Caco-2 (cell line): ENCODE results near the gene CACNA1D. TPM values are rescaled to one million over a fixed set of nuclear protein-coding genes. Genes with fewer than 3 reads are reported as not detected.

ENCODE experiments used
- BruUV-seq: library from RNA; stranded (reverse); fragments of 400-500 nt; replicated peaks from 2 replicates; lab custom pipeline; 2021; lab: Mats Ljungman, UMichigan
- CTCF ChIA-PET: fragments of 300-600 bp; sonication (Branson Sonifier 250); formaldehyde crosslinking; loops from one replicate; lab custom pipeline; 2022; ENCODE audit warnings: antibody characterized with exemption; lab: Charles Lee
- POLR2A ChIA-PET: fragments of 300-600 bp; sonication (Branson Sonifier 250); formaldehyde crosslinking; loops from one replicate; lab custom pipeline; 2022; ENCODE audit warnings: antibody characterized with exemption; lab: Charles Lee
- DNase-seq, 2 experiments: peaks; one replicate each; pipeline versions ENCODE4 v3.0.0 to v3.0.0-alpha.2; 2020 to 2022
- H3K27me3 ChIP-seq: replicated peaks from 2 replicates; pipeline ENCODE4 v1.6.0; 2011; ENCODE audit warnings: low read length; ENCODE audit not compliant: control insufficient read depth, insufficient read depth
- H3K36me3 ChIP-seq: 2 replicates; pipeline ENCODE4 v1.5.1; 2011; ENCODE audit warnings: low read length; ENCODE audit not compliant: control insufficient read depth, insufficient read depth
- H3K4me1 ChIP-seq: fragments of 250-450 bp; sonication (Bioruptor Pico); 2 replicates; pipeline ENCODE4 v1.5.1; 2020; ENCODE audit warnings: mild to moderate bottlenecking
- H3K4me3 ChIP-seq: 2 replicates; pipeline ENCODE4 v1.5.1; 2011; ENCODE audit warnings: low read depth, mild to moderate bottlenecking, control low read depth, low read length
- H3K9me3 ChIP-seq: fragments of 250-450 bp; sonication (Bioruptor Pico); 2 replicates; pipeline ENCODE4 v1.5.1; 2020; ENCODE audit warnings: mild to moderate bottlenecking, moderate library complexity
- H3K27ac Mint-ChIP-seq: one replicate; pipeline ENCODE4 v1.8.0; 2022; ENCODE audit warnings: mixed read lengths; ENCODE audit not compliant: unreplicated experiment
- H3K27me3 Mint-ChIP-seq: one replicate; pipeline ENCODE4 v1.8.0; 2022; ENCODE audit warnings: mixed read lengths; ENCODE audit not compliant: insufficient read depth, unreplicated experiment
- H3K36me3 Mint-ChIP-seq: one replicate; pipeline ENCODE4 v1.8.0; 2022; ENCODE audit warnings: mild to moderate bottlenecking, mixed read lengths; ENCODE audit not compliant: insufficient read depth, unreplicated experiment
- H3K4me1 Mint-ChIP-seq: one replicate; pipeline ENCODE4 v1.8.0; 2022; ENCODE audit warnings: low read depth, mixed read lengths; ENCODE audit not compliant: unreplicated experiment
- H3K4me3 Mint-ChIP-seq: one replicate; pipeline ENCODE4 v1.8.0; 2022; ENCODE audit warnings: mild to moderate bottlenecking, moderate library complexity, mixed read lengths; ENCODE audit not compliant: unreplicated experiment
- H3K9me3 Mint-ChIP-seq: one replicate; pipeline ENCODE4 v1.8.0; 2022; ENCODE audit warnings: mixed read lengths; ENCODE audit not compliant: unreplicated experiment
- CTCF ChIP-seq, 2 experiments: fragments of 200-600 bp in 1 of 2; IDR thresholded peaks; 1 replicate in 1 of 2; 2 replicates in 1 of 2; pipeline versions ENCODE4 v1.5.1 to v1.8.0; 2011 to 2022; ENCODE audit warnings: antibody characterized with exemption in 1 of 2, control low read depth in 1 of 2, inconsistent platforms in 1 of 2, low read depth in 1 of 2, low read length in 1 of 2, mild to moderate bottlenecking in 1 of 2, moderate library complexity in 1 of 2; ENCODE audit not compliant: insufficient read depth in 1 of 2, severe bottlenecking in 1 of 2, unreplicated experiment in 1 of 2
- intact Hi-C: fragments of 100-400 bp; cut with micrococcal nuclease; formaldehyde crosslinking; loops from one replicate; pipeline ENCODE4 v1.10.0; 2022; ENCODE audit not compliant: unreplicated experiment
- total RNA-seq: library from RNA; stranded (reverse); gene quantifications from 2 replicates; pipeline ENCODE4 v1.2.3, GENCODE V29; 2022

The CACNA1D gene
- total RNA-seq, 1 experiment from 2014 or later: 13.3 TPM

GRCh38 chr3:53483821-53484220, 10.6 kb upstream of the CACNA1D start:
- intact Hi-C loops: no loop called here
- no peaks in the 10 kb centered on the region; the same call in 1 of the 2 replicates for H3K36me3 ChIP-seq
- H3K4me3 ChIP-seq: no peak overlapping the region
- no TSS peak for BruUV-seq
- peaks cover 24% of the 10 kb centered on the region for H3K4me1 ChIP-seq
- Mint-ChIP-seq H3K36me3 (no peaks in the 10 kb centered on the region), H3K27me3 (no peaks in the 10 kb centered on the region), H3K4me1 (peaks cover 6% of the 10 kb centered on the region), H3K4me3 (no peak overlapping the region), H3K9me3 (no peaks in the 10 kb centered on the region), H3K27ac (no peak overlapping the region)
- no peaks in the 10 kb centered on the region for H3K9me3 ChIP-seq
- H3K27me3 ChIP-seq: no peaks in the 10 kb centered on the region
- no peak for TF ChIP-seq CTCF (IDR thresholded peaks at IDR 0.05; ENCODE audit: insufficient read depth in 1 of 2, low read depth in 1 of 2, low read length in 1 of 2, severe bottlenecking in 1 of 2, unreplicated experiment in 1 of 2)
- ChIA-PET CTCF (no interaction called here), POLR2A (no interaction called here)
- no peak for DNase-seq

GRCh38 chr3:53484984-53485383, 9.4 kb upstream of the CACNA1D start:
- ChIA-PET POLR2A (no interaction called here), CTCF (no interaction called here)
- Mint-ChIP-seq H3K9me3 (no peaks in the 10 kb centered on the region), H3K4me3 (no peak overlapping the region), H3K27ac (no peak overlapping the region), H3K27me3 (no peaks in the 10 kb centered on the region), H3K4me1 (peaks cover 8% of the 10 kb centered on the region), H3K36me3 (no peaks in the 10 kb centered on the region)
- DNase-seq: no peak
- Histone ChIP-seq H3K9me3 (no peaks in the 10 kb centered on the region), H3K36me3 (no peaks in the 10 kb centered on the region; the same call in 1 of the 2 replicates), H3K4me1 (peaks cover 22% of the 10 kb centered on the region), H3K27me3 (no peaks in the 10 kb centered on the region), H3K4me3 (no peak overlapping the region)
- no TSS peak for BruUV-seq
- TF ChIP-seq CTCF (IDR thresholded peaks at IDR 0.05; ENCODE audit: insufficient read depth in 1 of 2, low read depth in 1 of 2, low read length in 1 of 2, severe bottlenecking in 1 of 2, unreplicated experiment in 1 of 2): no peak
- intact Hi-C loops: no loop called here

GRCh38 chr3:53485675-53486403, 8.6 kb upstream of the CACNA1D start:
- no peak overlapping the region for H3K4me3 ChIP-seq
- BruUV-seq: no TSS peak
- no peak for DNase-seq
- Mint-ChIP-seq H3K4me1 (peaks cover 13% of the 10 kb centered on the region), H3K36me3 (no peaks in the 10 kb centered on the region), H3K27me3 (no peaks in the 10 kb centered on the region), H3K9me3 (no peaks in the 10 kb centered on the region), H3K4me3 (no peak overlapping the region), H3K27ac (no peak overlapping the region)
- POLR2A ChIA-PET: no interaction called here
- H3K9me3 ChIP-seq: no peaks in the 10 kb centered on the region
- CTCF ChIA-PET: no interaction called here
- intact Hi-C loops: no loop called here
- H3K27me3 ChIP-seq: no peaks in the 10 kb centered on the region
- H3K4me1 ChIP-seq: peaks cover 23% of the 10 kb centered on the region
- TF ChIP-seq CTCF (IDR thresholded peaks at IDR 0.05; ENCODE audit: insufficient read depth in 1 of 2, low read depth in 1 of 2, low read length in 1 of 2, severe bottlenecking in 1 of 2, unreplicated experiment in 1 of 2): no peak
- no peaks in the 10 kb centered on the region; the same call in 1 of the 2 replicates for H3K36me3 ChIP-seq
